MM.1S (cell line): Measurements from ENCODE around the gene KLHL25.

Source experiments
- DNase-seq: peaks from one replicate; pipeline ENCODE4 v3.0.0-alpha.2; 2015
- H2AFZ ChIP-seq: fragments of 300-600 bp; sonication (generic); 2 replicates; pipeline ENCODE4 v1.6.0; 2016; ENCODE audit warnings: antibody characterized with exemption, low read length
- H3F3A ChIP-seq: fragments of 300-600 bp; sonication (generic); 2 replicates; pipeline ENCODE4 v1.6.1; 2016; ENCODE audit warnings: mild to moderate bottlenecking, antibody characterized with exemption, low read length, moderate library complexity, mixed read lengths; ENCODE audit not compliant: insufficient read depth
- H3K27ac ChIP-seq: fragments of 300-600 bp; sonication (generic); 2 replicates; pipeline ENCODE4 v1.5.1; 2016; ENCODE audit warnings: mild to moderate bottlenecking, low read length
- H3K27me3 ChIP-seq: fragments of 300-600 bp; sonication (generic); replicated peaks from 2 replicates; pipeline ENCODE4 v1.6.0; 2016; ENCODE audit warnings: low read length; ENCODE audit not compliant: insufficient read depth
- H3K36me3 ChIP-seq: fragments of 300-600 bp; sonication (generic); replicated peaks from 2 replicates; pipeline ENCODE4 v1.6.1; 2016; ENCODE audit warnings: mild to moderate bottlenecking, low read length, mixed read lengths; ENCODE audit not compliant: insufficient read depth
- H3K4me1 ChIP-seq: fragments of 300-600 bp; sonication (generic); 2 replicates; pipeline ENCODE4 v1.6.1; 2016; ENCODE audit warnings: low read length, mixed read lengths
- H3K4me2 ChIP-seq: fragments of 300-600 bp; sonication (generic); 2 replicates; pipeline ENCODE4 v1.6.0; 2016; ENCODE audit warnings: low read depth, low read length
- H3K4me3 ChIP-seq: fragments of 300-600 bp; sonication (generic); 2 replicates; pipeline ENCODE4 v1.5.1; 2016; ENCODE audit warnings: low read length, mixed read lengths
- H3K79me2 ChIP-seq: fragments of 300-600 bp; sonication (generic); 2 replicates; pipeline ENCODE4 v1.6.1; 2016; ENCODE audit warnings: mixed run types, low read length, mixed read lengths
- H3K9ac ChIP-seq: fragments of 300-600 bp; sonication (generic); 2 replicates; pipeline ENCODE4 v1.6.1; 2016; ENCODE audit warnings: low read length, mixed read lengths
- H3K9me2 ChIP-seq: fragments of 300-600 bp; sonication (generic); replicated peaks from 2 replicates; pipeline ENCODE4 v1.6.1; 2016; ENCODE audit warnings: mild to moderate bottlenecking, low read length, mixed read lengths; ENCODE audit not compliant: insufficient read depth
- H3K9me3 ChIP-seq: fragments of 300-600 bp; sonication (generic); replicated peaks from 2 replicates; pipeline ENCODE4 v1.6.1; 2016; ENCODE audit warnings: mild to moderate bottlenecking, low read length, mixed read lengths; ENCODE audit not compliant: insufficient read depth
- H4K20me1 ChIP-seq: fragments of 300-600 bp; sonication (generic); 2 replicates; pipeline ENCODE4 v1.6.1; 2016; ENCODE audit warnings: mild to moderate bottlenecking, low read length, moderate library complexity, mixed read lengths; ENCODE audit not compliant: insufficient read depth
- CTCF ChIP-seq: fragments of 300-600 bp; sonication (generic); IDR thresholded peaks from 2 replicates; pipeline ENCODE4 v1.5.1; 2016; ENCODE audit warnings: antibody characterized with exemption, low read length, mixed read lengths
- EZH2 ChIP-seq: fragments of 300-600 bp; sonication (generic); optimal IDR thresholded peaks from 2 replicates; pipeline ENCODE3; 2017; ENCODE audit warnings: low read depth, mild to moderate bottlenecking, antibody characterized with exemption, low read length, mixed read lengths
- EZH2phosphoT487 ChIP-seq: fragments of 300-600 bp; sonication (generic); IDR thresholded peaks from 2 replicates; pipeline ENCODE4 v1.6.1; 2018; ENCODE audit warnings: antibody characterized with exemption, low read length

KLHL25 gene

GRCh38 chr15:85785887-85786780, 8.6 kb downstream of the KLHL25 start:
- Histone ChIP-seq H3K27ac (no peak overlapping the region), H3F3A (no peaks in the 10 kb centered on the region), H3K4me1 (0 out of 2 replicates have a peak, but pooled peaks cover 5% of the 10 kb centered on the region), H2AFZ (no peak overlapping the region), H3K9ac (no peak overlapping the region), H3K4me2 (no peak overlapping the region), H3K27me3 (no peaks in the 10 kb centered on the region), H3K9me2 (no peaks in the 10 kb centered on the region), H3K79me2 (peaks cover 3% of the 10 kb centered on the region; the same call in 1 of the 2 replicates), H4K20me1 (no peaks in the 10 kb centered on the region), H3K36me3 (no peaks in the 10 kb centered on the region), H3K9me3 (no peaks in the 10 kb centered on the region), H3K4me3 (no peak overlapping the region)
- no peak for DNase-seq
- TF ChIP-seq EZH2phosphoT487 (no peak), CTCF (no peak), EZH2 (no peak)

- H3K4me3 ChIP-seq: no peak overlapping the region
- no peak overlapping the region for H3K27ac ChIP-seq
- no peak overlapping the region for H2AFZ ChIP-seq
- H4K20me1 ChIP-seq: no peaks in the 10 kb centered on the region
- H3K9ac ChIP-seq: no peak overlapping the region
- no peak for TF ChIP-seq EZH2
- TF ChIP-seq CTCF: no peak
- TF ChIP-seq EZH2phosphoT487: no peak
- H3K9me3 ChIP-seq: no peaks in the 10 kb centered on the region
- no peaks in the 10 kb centered on the region for H3F3A ChIP-seq
- no peak for DNase-seq
- peaks cover 3% of the 10 kb centered on the region; the same call in 1 of the 2 replicates for H3K79me2 ChIP-seq
- 0 out of 2 replicates have a peak, but pooled peaks cover 5% of the 10 kb centered on the region for H3K4me1 ChIP-seq
- H3K27me3 ChIP-seq: no peaks in the 10 kb centered on the region
- no peak overlapping the region for H3K4me2 ChIP-seq
- H3K9me2 ChIP-seq: no peaks in the 10 kb centered on the region
- H3K36me3 ChIP-seq: no peaks in the 10 kb centered on the region
These were observed 12.7 kb downstream of the KLHL25 start for GRCh38 chr15:85782064-85782463.

- H3K27me3 ChIP-seq: no peaks in the 10 kb centered on the region
- no peaks in the 10 kb centered on the region for H3K9me2 ChIP-seq
- H3K4me2 ChIP-seq: no peak overlapping the region
- no peak for DNase-seq
- 0 out of 2 replicates have a peak, but pooled peaks cover 5% of the 10 kb centered on the region for H3K4me1 ChIP-seq
- TF ChIP-seq EZH2 (no peak), CTCF (no peak), EZH2phosphoT487 (no peak)
- H3K9ac ChIP-seq: no peak overlapping the region
- no peaks in the 10 kb centered on the region for H3F3A ChIP-seq
- H3K9me3 ChIP-seq: no peaks in the 10 kb centered on the region
- no peak overlapping the region for H2AFZ ChIP-seq
- H3K36me3 ChIP-seq: no peaks in the 10 kb centered on the region
- H3K79me2 ChIP-seq: peaks cover 3% of the 10 kb centered on the region; the same call in 1 of the 2 replicates
- no peak overlapping the region for H3K4me3 ChIP-seq
- no peaks in the 10 kb centered on the region for H4K20me1 ChIP-seq
- H3K27ac ChIP-seq: no peak overlapping the region
These were observed 13.6 kb downstream of the KLHL25 start for GRCh38 chr15:85781099-85781498.
